GM12878 (cell line): ENCODE results near the gene MAML2. TPM values are rescaled to one million over a fixed set of nuclear protein-coding genes. Genes with fewer than 3 reads are reported as not detected.

Source experiments
- ATAC-seq: fragments of 200-7000 bp; cut with Tn5 transposase; 3 replicates; pipeline ENCODE4 v1.9.1; 2020; ENCODE audit warnings: mild to moderate bottlenecking, moderate library complexity
- BruUV-seq: library from RNA; stranded (reverse); fragments of 400-500 nt; replicated peaks from 2 replicates; lab custom pipeline; 2021; lab: Mats Ljungman, UMichigan
- CTCF ChIA-PET: fragments of 300-600 bp; sonication (Branson Sonifier 250); formaldehyde crosslinking; extraction: SDS; loops from one replicate; lab custom pipeline; 2021; ENCODE audit warnings: inconsistent platforms; lab: Yijun Ruan, JAX
- POLR2A ChIA-PET: fragments of 350-600 bp; formaldehyde crosslinking; extraction: SDS; loops from one replicate; lab custom pipeline; 2021; ENCODE audit warnings: inconsistent platforms; lab: Charles Lee
- RAD21 ChIA-PET: fragments of 300-600 bp; sonication (Branson Sonifier 250); formaldehyde crosslinking; loops from one replicate; lab custom pipeline; 2023; ENCODE audit warnings: antibody characterized with exemption; ENCODE audit not compliant: unreplicated experiment; lab: Charles Lee
- SMC1A ChIA-PET: fragments of 300-600 bp; sonication (Branson Sonifier 250); formaldehyde crosslinking; loops from one replicate; lab custom pipeline; 2023; ENCODE audit not compliant: unreplicated experiment, uncharacterized antibody; lab: Charles Lee
- DNase-seq: peaks from one replicate; pipeline ENCODE4 v3.0.0-alpha.2; 2011; ENCODE audit warnings: low read depth, low spot score
- FAIRE-seq: peaks from 3 replicates; lab custom pipeline; 2011; peaks lifted over from hg19 to GRCh38; lab: Jason Lieb, UNC
- H2AFZ ChIP-seq: 2 replicates; pipeline ENCODE4 v1.6.0; 2011; ENCODE audit warnings: low read depth, low read length, control low read depth; ENCODE audit not compliant: control insufficient read depth
- H3K27ac ChIP-seq: 2 replicates; pipeline ENCODE4 v1.5.1; 2011; ENCODE audit warnings: control low read depth; ENCODE audit not compliant: control insufficient read depth, insufficient read depth
- H3K27me3 ChIP-seq, 2 experiments: replicated peaks in 1 of 2; 2 replicates each; pipeline versions ENCODE4 v1.6.0 to v1.6.1; 2011; ENCODE audit warnings: low read length in 1 of 2; ENCODE audit not compliant: control insufficient read depth in 2 of 2, insufficient read depth in 2 of 2
- H3K36me3 ChIP-seq, 2 experiments: 2 replicates each; pipeline ENCODE4 v1.5.1; 2011; ENCODE audit warnings: low read length in 1 of 2; ENCODE audit not compliant: control insufficient read depth in 2 of 2, insufficient read depth in 2 of 2
- H3K4me1 ChIP-seq: 2 replicates; pipeline ENCODE4 v1.6.1; 2011; ENCODE audit warnings: mild to moderate bottlenecking, low read length, moderate library complexity, mixed read lengths; ENCODE audit not compliant: control insufficient read depth, insufficient read depth
- H3K4me2 ChIP-seq: 2 replicates; pipeline ENCODE4 v1.6.0; 2011; ENCODE audit warnings: control low read depth; ENCODE audit not compliant: control insufficient read depth, insufficient read depth
- H3K4me3 ChIP-seq: fragments of 200-600 bp; sonication (generic); 2 replicates; pipeline ENCODE4 v1.5.1; 2016
- H3K79me2 ChIP-seq: 2 replicates; pipeline ENCODE4 v1.6.0; 2011; ENCODE audit warnings: low read length; ENCODE audit not compliant: control insufficient read depth, insufficient read depth
- H3K9ac ChIP-seq: 2 replicates; pipeline ENCODE4 v1.8.0; 2011; ENCODE audit warnings: low read length, control low read depth, mixed read lengths; ENCODE audit not compliant: control insufficient read depth, insufficient read depth
- H3K9me3 ChIP-seq: replicated peaks from 3 replicates; pipeline ENCODE4 v1.5.1; 2011; ENCODE audit warnings: mild to moderate bottlenecking, low read length; ENCODE audit not compliant: control insufficient read depth, insufficient read depth
- H4K20me1 ChIP-seq: 2 replicates; pipeline ENCODE4 v1.6.0; 2011; ENCODE audit not compliant: control insufficient read depth, insufficient read depth
- CEBPZ ChIP-seq: fragments of 150-350 bp; IDR thresholded peaks from 2 replicates; pipeline ENCODE4 v1.6.1; 2016; ENCODE audit warnings: low read depth, low read length
- HDAC2 ChIP-seq: fragments of 200-600 bp; sonication (generic); IDR thresholded peaks from 2 replicates; pipeline ENCODE4 v1.6.1; 2017
- HDGF ChIP-seq: fragments of 450-650 bp; IDR thresholded peaks from 2 replicates; pipeline ENCODE4 v1.6.1; 2016; ENCODE audit warnings: antibody characterized with exemption
- IKZF1 ChIP-seq: fragments of 450-650 bp; conservative IDR thresholded peaks from 2 replicates; pipeline ENCODE4 v1.6.1; 2017; ENCODE audit warnings: antibody characterized with exemption, mild to moderate bottlenecking
- IRF5 ChIP-seq: fragments of 450-650 bp; IDR thresholded peaks from 2 replicates; pipeline ENCODE4 v1.6.1; 2017; ENCODE audit warnings: borderline replicate concordance
- RAD51 ChIP-seq: fragments of 450-650 bp; IDR thresholded peaks from 2 replicates; pipeline ENCODE4 v1.6.1; 2016; ENCODE audit warnings: moderate library complexity, mild to moderate bottlenecking, inconsistent platforms
- SMARCA5 ChIP-seq: fragments of 450-650 bp; IDR thresholded peaks from 2 replicates; pipeline ENCODE4 v1.6.1; 2017; ENCODE audit warnings: mild to moderate bottlenecking
- STAT1 ChIP-seq: fragments of 450-650 bp; conservative IDR thresholded peaks from 2 replicates; pipeline ENCODE4 v1.6.1; 2014; ENCODE audit warnings: antibody characterized with exemption, mild to moderate bottlenecking
- SUPT20H ChIP-seq: IDR thresholded peaks from 2 replicates; pipeline ENCODE4 v1.6.1; 2011; ENCODE audit warnings: low read depth, mild to moderate bottlenecking, low read length, moderate library complexity, borderline replicate concordance; ENCODE audit not compliant: control insufficient read depth
- WGBS: methylation state at CpG from one replicate; pipeline ENCODE4 v1.1.6; 2016; ENCODE audit warnings: low lambda C conversion rate; ENCODE audit not compliant: insufficient replicate concordance, insufficient coverage; ENCODE audit errors: missing lambda C conversion rate; 5-methylcytosine and 5-hydroxymethylcytosine counted together
- in situ Hi-C: fragments of 300-500 bp; cut with MboI; formaldehyde crosslinking; loops from 9 replicates; pipeline ENCODE4 v1.14.3; 2018; ENCODE audit warnings: mixed read lengths
- intact Hi-C: fragments of 100-400 bp; cut with micrococcal nuclease; formaldehyde crosslinking; loops from one replicate; pipeline ENCODE4 v1.14.2; 2022; ENCODE audit not compliant: unreplicated experiment
- polyA plus RNA-seq, 11 experiments: library from polyadenylated mRNA; depleted of rRNA in 4 of 11; unstranded in 6 of 11; stranded (reverse) in 5 of 11; fragments of >200 nt; fragmentation: Nextera tagmentation in 4 of 11; fragmentation: Illumina TruSeq in 1 of 11; extraction: Ambion mirVana in 4 of 11; extraction: Trizol in 1 of 11; gene quantifications; 1 replicate in 1 of 11; 2 replicates in 10 of 11; pipeline versions ENCODE4 v1.2.1 to v1.2.3, GENCODE V29; 2011 to 2016; ENCODE audit warnings: inconsistent platforms in 2 of 11, missing spikeins in 2 of 11, low read depth in 1 of 11
- total RNA-seq, 4 experiments: library from RNA; depleted of rRNA in 3 of 4; stranded (reverse); fragments of >200 nt in 3 of 4; fragmentation: Illumina TruSeq in 1 of 4; extraction: Trizol in 1 of 4; gene quantifications; 2 replicates each; pipeline versions ENCODE4 v1.2.1 to v1.2.3, GENCODE V29; 2013 to 2021
- TF ChIP-seq, protein P1 (sequence below): IDR thresholded peaks from 2 replicates; pipeline ENCODE4 v1.6.1; 2011; ENCODE audit warnings: borderline replicate concordance, low read depth, mild to moderate bottlenecking, moderate library complexity, low read length; ENCODE audit not compliant: insufficient read depth, poor library complexity, severe bottlenecking

MAML2 gene
- total and polyA plus RNA-seq, 10 of the 15 experiments (the other 5 are each of a cell fraction or from before 2014, with no cell fraction given): 2.5 to 15.1 (median 12.0) TPM

GRCh38 chr11:96067160-96067559, 275.8 kb downstream of the MAML2 start:
- in situ Hi-C loops: no loop called here
- DNase-seq (no peak), ATAC-seq (no peak), FAIRE-seq (no peak)
- no peak overlapping the region for H3K4me3 ChIP-seq
- no peak overlapping the region for H3K4me2 ChIP-seq
- peaks cover 0 to 3% of the 10 kb centered on the region in 2 experiments; a peak in 3 of 4 replicates for H3K36me3 ChIP-seq
- H2AFZ ChIP-seq: no peak overlapping the region
- no peaks in the 10 kb centered on the region for H3K9me3 ChIP-seq
- CTCF ChIA-PET: interaction anchor here (2.6 kb wide), 1 partner anchor 12 kb away, joined by 16 read pairs; no protein-coding TSS in a partner anchor
- SMC1A ChIA-PET: interaction anchor here (1.4 to 2.2 kb wide), 3 partner anchors 8 to 43 kb away, joined by 4 to 14 read pairs (median 6); no protein-coding TSS in a partner anchor
- WGBS: 77% methylated on average over 3 of the region's 3 CpGs
- no peaks in the 10 kb centered on the region for H3K27me3 ChIP-seq
- H3K27ac ChIP-seq: no peak overlapping the region
- TF ChIP-seq RAD51 (no peak), CEBPZ (no peak), IRF5 (no peak), SUPT20H (no peak), HDAC2 (no peak), IKZF1 (no peak), SMARCA5 (no peak), STAT1 (no peak), HDGF (no peak)
- TF ChIP-seq, protein P1, sequence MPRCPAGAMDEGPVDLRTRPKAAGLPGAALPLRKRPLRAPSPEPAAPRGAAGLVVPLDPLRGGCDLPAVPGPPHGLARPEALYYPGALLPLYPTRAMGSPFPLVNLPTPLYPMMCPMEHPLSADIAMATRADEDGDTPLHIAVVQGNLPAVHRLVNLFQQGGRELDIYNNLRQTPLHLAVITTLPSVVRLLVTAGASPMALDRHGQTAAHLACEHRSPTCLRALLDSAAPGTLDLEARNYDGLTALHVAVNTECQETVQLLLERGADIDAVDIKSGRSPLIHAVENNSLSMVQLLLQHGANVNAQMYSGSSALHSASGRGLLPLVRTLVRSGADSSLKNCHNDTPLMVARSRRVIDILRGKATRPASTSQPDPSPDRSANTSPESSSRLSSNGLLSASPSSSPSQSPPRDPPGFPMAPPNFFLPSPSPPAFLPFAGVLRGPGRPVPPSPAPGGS: no peak
- RAD21 ChIA-PET: interaction anchor here (1.8 kb wide), 1 partner anchor 276 kb away, joined by 5 read pairs; the partner anchor contains the start of gene MAML2
- no peak overlapping the region for H3K9ac ChIP-seq
- POLR2A ChIA-PET: no interaction called here
- no peaks in the 10 kb centered on the region for H3K79me2 ChIP-seq
- no TSS peak for BruUV-seq
- intact Hi-C loops: no loop called here
- no peaks in the 10 kb centered on the region for H3K4me1 ChIP-seq
- no peaks in the 10 kb centered on the region for H4K20me1 ChIP-seq
